ENCODE results near the gene SWAP70. TPM values are rescaled to one million over a fixed set of nuclear protein-coding genes. Genes with fewer than 3 reads are reported as not detected.
"Not testable (repeated sequence)": the region's sequence is repeated elsewhere in the genome, so short reads cannot be mapped to it uniquely, and the experiment has no call there.

Gene SWAP70
- total RNA-seq, 2 donors from 2014 or later, result 7.9 to 9.8 TPM

GRCh38 chr11:9728058-9728457 lies 64.2 kb downstream of the SWAP70 start:
- H3K27me3 Mint-ChIP-seq, result no peaks in the 10 kb centered on the region
- no peaks in the 10 kb centered on the region for H3K9me3 Mint-ChIP-seq
- H3K4me1 Mint-ChIP-seq (ENCODE audit: low read depth in 2 of 2), result no peaks in the 10 kb centered on the region
- ATAC-seq, result no peak
- no peak overlapping the region for H3K4me3 Mint-ChIP-seq
- no peak overlapping the region for H3K27ac Mint-ChIP-seq
- no peak for DNase-seq (ENCODE audit: low spot score)
- no peaks in the 10 kb centered on the region for H3K36me3 Mint-ChIP-seq

DNA sequence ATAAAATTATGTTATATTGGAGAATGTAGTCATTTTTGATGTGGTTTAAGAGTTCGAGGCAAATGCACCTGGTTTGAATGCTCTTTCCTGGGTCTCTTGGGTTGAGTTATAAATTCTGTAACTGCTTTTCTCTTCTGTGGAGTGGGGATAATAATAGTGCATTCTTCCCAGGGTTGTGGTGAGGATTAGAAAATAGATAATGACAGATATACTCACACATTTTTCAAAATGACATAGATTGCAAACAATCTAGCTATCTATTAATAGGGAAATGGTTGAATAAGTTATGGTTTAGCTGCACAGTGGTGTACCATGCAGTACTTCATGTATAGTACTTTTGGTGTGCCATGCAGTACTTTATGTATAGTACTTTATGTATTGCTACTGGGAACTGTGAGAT lies 67.4 kb downstream of the SWAP70 start:
- Mint-ChIP-seq H3K4me3 (no peak overlapping the region), H3K36me3 (peaks cover 12% of the 10 kb centered on the region), H3K4me1 (ENCODE audit: low read depth in 2 of 2) (no peaks in the 10 kb centered on the region), H3K27me3 (no peaks in the 10 kb centered on the region), H3K9me3 (no peaks in the 10 kb centered on the region), H3K27ac (no peak overlapping the region)
- DNase-seq (ENCODE audit: low spot score) (no peak), ATAC-seq (no peak)

GRCh38 chr11:9732453-9732852 lies 68.6 kb downstream of the SWAP70 start:
- no peak for ATAC-seq

GRCh38 chr11:9733212-9733611 lies 69.3 kb downstream of the SWAP70 start:
- no peak for ATAC-seq
- H3K4me1 Mint-ChIP-seq (ENCODE audit: low read depth in 2 of 2), result no peaks in the 10 kb centered on the region
- H3K27me3 Mint-ChIP-seq, result no peaks in the 10 kb centered on the region
- no peak overlapping the region for H3K4me3 Mint-ChIP-seq
- H3K27ac Mint-ChIP-seq, result no peak overlapping the region
- no peak for DNase-seq (ENCODE audit: low spot score)
- peaks cover 5% of the 10 kb centered on the region for H3K9me3 Mint-ChIP-seq
- H3K36me3 Mint-ChIP-seq, result peaks cover 18% of the 10 kb centered on the region

More at GRCh38 chr11:9732453-9732852, 68.6 kb downstream of the SWAP70 start:
- no peak for DNase-seq (ENCODE audit: low spot score)
- Mint-ChIP-seq H3K4me3 (no peak overlapping the region), H3K27ac (no peak overlapping the region), H3K36me3 (peaks cover 18% of the 10 kb centered on the region), H3K27me3 (no peaks in the 10 kb centered on the region), H3K4me1 (ENCODE audit: low read depth in 2 of 2) (no peaks in the 10 kb centered on the region), H3K9me3 (peaks cover 5% of the 10 kb centered on the region)

- Mint-ChIP-seq H3K27me3 (no peaks in the 10 kb centered on the region), H3K4me1 (ENCODE audit: low read depth in 2 of 2) (peaks cover 5 to 12% of the 10 kb centered on the region in 2 donors), H3K9me3 (peaks cover 5% of the 10 kb centered on the region), H3K27ac (no peak overlapping the region), H3K36me3 (peaks cover 22% of the 10 kb centered on the region), H3K4me3 (no peak overlapping the region)
- ATAC-seq (no peak), DNase-seq (ENCODE audit: low spot score) (no peak)
Observed at GRCh38 chr11:9735236-9735635, 71.4 kb downstream of the SWAP70 start.

GRCh38 chr11:9735919-9736318 lies 72.0 kb downstream of the SWAP70 start:
- Mint-ChIP-seq H3K27me3 (no peaks in the 10 kb centered on the region), H3K27ac (no peak overlapping the region), H3K4me1 (ENCODE audit: low read depth in 2 of 2) (peaks cover 5 to 12% of the 10 kb centered on the region in 2 donors), H3K36me3 (peaks cover 22% of the 10 kb centered on the region), H3K4me3 (no peak overlapping the region), H3K9me3 (peaks cover 5% of the 10 kb centered on the region)
- DNase-seq (ENCODE audit: low spot score) (no peak), ATAC-seq (no peak)

GRCh38 chr11:9736365-9736764 lies 72.5 kb downstream of the SWAP70 start:
- H3K27ac Mint-ChIP-seq, result no peak overlapping the region
- DNase-seq (ENCODE audit: low spot score), result no peak
- peaks cover 5 to 12% of the 10 kb centered on the region in 2 donors for H3K4me1 Mint-ChIP-seq (ENCODE audit: low read depth in 2 of 2)
- H3K9me3 Mint-ChIP-seq, result peaks cover 5% of the 10 kb centered on the region
- H3K4me3 Mint-ChIP-seq, result no peak overlapping the region
- H3K27me3 Mint-ChIP-seq, result no peaks in the 10 kb centered on the region
- H3K36me3 Mint-ChIP-seq, result peaks cover 22% of the 10 kb centered on the region
- ATAC-seq, result no peak

DNA sequence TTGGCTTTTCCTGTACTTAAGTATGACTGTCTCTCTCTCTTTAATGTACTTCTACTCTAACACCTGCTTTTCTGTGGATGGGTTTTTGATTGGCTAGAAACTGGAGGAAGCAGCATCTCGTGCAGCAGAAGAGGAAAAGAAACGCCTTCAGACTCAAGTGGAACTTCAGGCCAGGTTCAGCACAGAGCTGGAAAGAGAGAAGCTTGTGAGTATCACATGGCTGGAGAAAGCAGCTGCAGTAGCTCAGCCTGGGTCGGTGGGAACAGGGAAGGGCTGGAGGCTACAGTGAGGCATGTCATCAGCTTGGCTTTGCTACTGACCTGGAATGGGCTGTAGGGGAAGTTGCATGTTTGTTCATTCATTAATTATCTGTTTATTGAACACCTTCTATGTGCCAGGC lies 74.2 kb downstream of the SWAP70 start:
- Mint-ChIP-seq H3K27ac (no peak overlapping the region), H3K27me3 (no peaks in the 10 kb centered on the region), H3K9me3 (peaks cover 5% of the 10 kb centered on the region), H3K36me3 (peaks cover 22% of the 10 kb centered on the region), H3K4me3 (no peak overlapping the region), H3K4me1 (ENCODE audit: low read depth in 2 of 2) (peaks cover 5 to 12% of the 10 kb centered on the region in 2 donors)
- no peak for ATAC-seq
- DNase-seq (ENCODE audit: low spot score), result no peak

- peaks cover 5% of the 10 kb centered on the region for H3K9me3 Mint-ChIP-seq
- peaks cover 22% of the 10 kb centered on the region for H3K36me3 Mint-ChIP-seq
- H3K27me3 Mint-ChIP-seq, result no peaks in the 10 kb centered on the region
- no peak overlapping the region for H3K27ac Mint-ChIP-seq
- no peak for DNase-seq (ENCODE audit: low spot score)
- H3K4me3 Mint-ChIP-seq, result no peak overlapping the region
- ATAC-seq, result no peak
- H3K4me1 Mint-ChIP-seq (ENCODE audit: low read depth in 2 of 2), result peaks cover 5 to 12% of the 10 kb centered on the region in 2 donors
Observed at GRCh38 chr11:9738707-9739106, 74.8 kb downstream of the SWAP70 start.

DNA sequence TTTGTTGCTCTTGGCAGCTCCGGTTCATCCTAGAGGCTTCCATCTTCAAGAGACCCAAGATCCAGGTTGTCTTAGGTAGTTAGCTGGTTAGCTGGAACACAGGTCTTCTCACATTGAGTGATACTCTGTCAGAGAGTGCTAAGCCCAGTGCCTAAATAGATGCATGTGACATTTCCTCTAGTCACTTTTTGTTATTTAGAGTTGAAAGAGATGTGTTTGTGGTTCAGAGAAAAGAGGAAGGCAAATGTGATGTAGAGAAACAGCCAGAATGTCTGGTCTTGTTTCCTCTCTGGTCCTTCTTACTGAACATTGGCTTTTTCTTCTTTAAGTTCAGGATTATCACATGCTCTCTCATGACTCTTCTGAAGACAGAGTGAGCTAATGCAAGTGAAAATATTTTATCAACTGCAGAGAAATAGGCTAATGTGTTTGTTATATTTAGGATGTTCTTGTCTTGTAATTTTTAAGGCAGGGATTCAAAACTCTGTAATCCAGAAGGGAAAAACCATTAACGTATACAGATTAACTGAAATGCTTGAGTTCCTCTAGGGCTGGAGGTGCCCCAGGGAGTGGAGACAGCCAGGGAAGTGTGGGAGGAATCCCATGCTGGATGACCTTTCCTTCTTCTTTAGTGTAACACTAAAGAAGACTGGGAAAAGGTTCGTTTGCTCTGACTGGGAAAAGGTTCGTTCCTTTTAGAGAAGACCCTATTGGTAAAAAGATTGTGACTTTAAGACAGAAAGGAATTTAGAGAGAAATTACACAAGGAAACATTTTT lies 75.4 kb downstream of the SWAP70 start:
- H3K9me3 Mint-ChIP-seq, result peaks cover 5% of the 10 kb centered on the region
- H3K27me3 Mint-ChIP-seq, result no peaks in the 10 kb centered on the region
- H3K4me3 Mint-ChIP-seq, result no peak overlapping the region
- DNase-seq (ENCODE audit: low spot score) (no peak), ATAC-seq (no peak)
- H3K4me1 Mint-ChIP-seq (ENCODE audit: low read depth in 2 of 2), result peaks cover 5 to 12% of the 10 kb centered on the region in 2 donors
- H3K36me3 Mint-ChIP-seq, result peaks cover 22% of the 10 kb centered on the region
- no peak overlapping the region for H3K27ac Mint-ChIP-seq

DNA sequence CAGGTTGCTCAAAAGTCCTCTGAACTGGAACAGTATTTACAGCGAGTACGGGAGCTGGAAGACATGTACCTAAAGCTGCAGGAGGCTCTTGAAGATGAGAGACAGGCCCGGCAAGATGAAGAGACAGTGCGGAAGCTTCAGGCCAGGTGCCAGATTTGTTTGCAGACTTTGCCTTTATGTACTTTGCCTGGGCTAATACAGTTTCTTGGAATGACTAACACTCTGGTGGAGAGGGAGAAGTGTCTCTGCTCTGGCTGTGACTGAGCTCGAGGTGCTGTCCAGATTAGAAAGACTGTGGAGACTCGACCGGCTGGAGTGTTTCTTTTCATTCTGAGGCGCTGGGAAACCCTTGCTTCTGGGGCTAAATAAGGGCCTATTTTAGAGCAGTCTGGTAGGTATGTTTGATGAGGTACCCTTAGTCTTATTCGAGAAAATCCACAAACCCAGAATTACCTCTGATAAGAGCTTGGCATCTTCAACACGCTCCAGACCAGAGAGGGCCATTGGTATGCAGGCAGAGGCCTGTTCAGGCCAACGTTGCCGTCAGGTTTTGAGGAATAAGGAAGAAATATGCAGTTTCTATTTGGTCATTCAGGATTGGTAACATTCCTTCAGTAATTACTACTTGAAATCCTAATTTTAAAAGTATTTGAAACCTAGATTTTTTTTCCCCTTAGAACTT lies 76.5 kb downstream of the SWAP70 start:
- Mint-ChIP-seq H3K4me1 (ENCODE audit: low read depth in 2 of 2) (peaks cover 5 to 12% of the 10 kb centered on the region in 2 donors), H3K27me3 (no peaks in the 10 kb centered on the region), H3K4me3 (no peak overlapping the region), H3K27ac (no peak overlapping the region), H3K9me3 (peaks cover 5% of the 10 kb centered on the region), H3K36me3 (peaks cover 19% of the 10 kb centered on the region)
- ATAC-seq (no peak), DNase-seq (ENCODE audit: low spot score) (no peak)

GRCh38 chr11:9741260-9741659 lies 77.4 kb downstream of the SWAP70 start:
- Mint-ChIP-seq H3K27ac (no peak overlapping the region), H3K4me3 (no peak overlapping the region), H3K9me3 (peaks cover 5% of the 10 kb centered on the region), H3K27me3 (no peaks in the 10 kb centered on the region), H3K4me1 (ENCODE audit: low read depth in 2 of 2) (peaks cover 5 to 12% of the 10 kb centered on the region in 2 donors), H3K36me3 (peaks cover 10% of the 10 kb centered on the region)
- no peak for DNase-seq (ENCODE audit: low spot score)
- no peak for ATAC-seq

- not testable (repeated sequence) for H3K9me3 Mint-ChIP-seq; DNase-seq (ENCODE audit: low spot score); H3K36me3 Mint-ChIP-seq; H3K4me3 Mint-ChIP-seq; H3K27me3 Mint-ChIP-seq; ATAC-seq; H3K27ac Mint-ChIP-seq
- peaks cover 9 to 21% of the 10 kb centered on the region in 2 donors for H3K4me1 Mint-ChIP-seq (ENCODE audit: low read depth in 2 of 2)
Observed at GRCh38 chr11:9743512-9743911, 79.6 kb downstream of the SWAP70 start.

DNA sequence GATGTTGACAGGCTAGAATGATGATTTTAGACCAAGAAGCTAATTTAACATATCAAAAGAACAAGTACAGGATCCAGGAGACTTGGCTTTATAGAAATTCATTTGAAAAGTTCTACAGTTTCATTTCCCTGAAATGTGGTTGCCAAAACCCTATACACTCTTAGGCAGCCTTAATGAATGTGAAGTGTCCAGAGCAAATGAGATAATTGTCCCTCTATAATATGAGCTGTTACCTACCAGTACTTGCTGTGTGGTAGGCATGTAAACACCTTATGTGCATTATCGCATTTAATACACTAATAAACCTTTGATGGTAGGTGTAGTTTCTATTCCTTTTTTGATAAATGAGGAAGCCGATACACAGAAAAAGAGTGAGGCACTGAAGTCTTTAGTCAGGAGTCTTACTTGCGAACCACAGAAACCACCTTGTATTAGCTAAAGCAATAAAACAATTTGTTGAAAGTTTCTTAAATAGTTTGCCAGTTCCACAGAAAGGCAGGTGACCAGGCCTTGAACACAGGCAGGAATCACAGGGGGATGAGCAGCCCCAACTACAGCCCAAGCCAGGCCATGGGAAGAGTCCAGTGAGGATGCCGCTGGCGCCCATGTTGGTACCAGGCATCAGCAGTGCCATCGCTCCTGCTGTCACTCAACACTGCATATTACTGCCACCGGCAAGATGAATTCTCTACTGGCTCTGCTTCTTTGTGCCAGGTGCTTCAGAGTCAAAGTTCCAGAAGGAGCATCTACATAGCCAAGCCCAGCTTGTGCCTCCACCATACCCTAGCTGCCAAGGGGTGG lies 81.7 kb downstream of the SWAP70 start:
- Mint-ChIP-seq H3K9me3 (no peaks in the 10 kb centered on the region), H3K36me3 (no peaks in the 10 kb centered on the region), H3K27ac (no peak overlapping the region), H3K4me3 (no peak overlapping the region), H3K4me1 (ENCODE audit: low read depth in 2 of 2) (peaks cover 7 to 9% of the 10 kb centered on the region in 2 donors), H3K27me3 (no peaks in the 10 kb centered on the region)
- no peak for DNase-seq (ENCODE audit: low spot score)
- no peak for ATAC-seq
